Testis (tissue), 2 donors: ENCODE data around the gene STK17B.

Experiments
- CTCF ChIP-seq, 3 experiments: fragments of 450-650 bp in 2 of 3; fragments of 200-600 bp in 1 of 3; sonication (generic) in 1 of 3; IDR thresholded peaks; one replicate each; pipeline ENCODE4 v1.5.1; 2016 to 2019; ENCODE audit warnings: antibody characterized with exemption in 3 of 3, mild to moderate bottlenecking in 2 of 3, moderate library complexity in 1 of 3
- POLR2A ChIP-seq: fragments of 450-650 bp; IDR thresholded peaks from one replicate; pipeline ENCODE4 v1.6.1; 2017; ENCODE audit warnings: antibody characterized with exemption, mild to moderate bottlenecking, moderate library complexity

DNA sequence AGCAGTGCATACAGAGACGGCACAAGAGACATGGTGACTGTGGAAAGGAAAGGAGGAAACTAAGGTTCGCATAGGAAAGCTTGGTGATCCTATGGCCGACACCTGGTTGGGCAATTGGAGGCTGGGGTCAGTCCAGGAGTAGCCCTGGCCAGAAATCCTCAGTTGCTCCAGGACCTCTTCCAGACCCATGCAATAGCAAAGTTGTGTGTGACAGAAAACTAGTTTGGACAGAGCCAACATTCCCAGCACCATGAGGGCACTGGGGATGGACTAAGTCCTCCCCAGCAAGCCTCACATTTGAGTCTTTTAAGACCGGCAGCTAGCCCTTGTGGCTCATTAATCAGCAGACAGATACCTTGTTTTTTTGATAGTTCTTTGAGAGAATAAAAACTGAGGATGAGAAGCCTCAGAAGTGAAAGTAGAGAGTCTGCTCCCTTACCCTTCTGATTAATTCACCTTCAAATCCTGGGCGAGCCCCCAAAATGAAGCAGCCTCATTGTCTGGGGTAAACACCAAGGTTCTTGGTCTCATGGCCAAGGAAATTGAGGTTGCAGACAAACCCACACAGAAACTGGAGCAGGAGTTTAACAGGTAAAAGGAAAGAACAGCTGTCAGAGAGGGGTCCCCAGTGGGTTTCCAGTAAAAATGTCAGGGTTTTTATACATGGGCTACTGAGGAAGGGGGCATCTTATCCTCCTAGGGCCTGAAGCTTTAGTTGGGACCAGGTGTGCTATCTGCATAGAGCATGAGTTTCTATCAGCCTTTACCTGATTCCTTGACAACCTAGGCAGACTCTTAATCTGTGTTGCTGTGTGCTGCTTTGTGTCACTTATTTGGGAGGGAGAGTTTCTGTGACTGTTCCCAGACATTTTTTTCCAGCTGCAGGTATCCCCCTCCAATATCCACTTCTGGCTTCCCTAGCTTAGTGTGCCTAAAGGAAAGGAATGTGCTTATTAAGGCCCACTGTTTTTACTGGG is 39.1 kb downstream of the STK17B start:
- TF ChIP-seq CTCF (IDR thresholded peaks at IDR 0.05) = no peak
- no peak for TF ChIP-seq POLR2A
